ENCODE measurements around the gene MEIOB.

GRCh38 chr16:1832838-1833454 lies 39.0 kb downstream of the MEIOB start:
- TF ChIP-seq CTCF (conservative IDR thresholded peaks at IDR 0.05 in 1 of 2, IDR thresholded peaks at IDR 0.05 in 1 of 2; ENCODE audit: extremely low read depth in 1 of 2, insufficient read depth in 1 of 2, low read depth in 1 of 2, low read length in 2 of 2) (no peak), EZH2 (IDR thresholded peaks at IDR 0.05; ENCODE audit: borderline replicate concordance, low read length) (no peak)

All from mammary epithelial cell (primary cell).